Chondrocyte (in vitro differentiated cells): Measurements from ENCODE around the gene ZDHHC24. TPM values are rescaled to one million over a fixed set of nuclear protein-coding genes. Genes with fewer than 3 reads are reported as not detected.
"Not testable (repeated sequence)": the region's sequence is repeated elsewhere in the genome, so short reads cannot be mapped to it uniquely, and the experiment has no call there.

ENCODE experiments used
- DNase-seq: peaks from one replicate; pipeline ENCODE4 v3.0.0; 2021; ENCODE audit warnings: mixed read lengths, low spot score
- H3K27ac Mint-ChIP-seq: one replicate; pipeline ENCODE4 v1.8.0; 2021; ENCODE audit warnings: mild to moderate bottlenecking, moderate library complexity, mixed read lengths; ENCODE audit not compliant: unreplicated experiment
- H3K27me3 Mint-ChIP-seq: 2 replicates; pipeline ENCODE4 v1.8.0; 2021; ENCODE audit warnings: low read depth, mixed read lengths
- H3K36me3 Mint-ChIP-seq: 2 replicates; pipeline ENCODE4 v1.8.0; 2021; ENCODE audit warnings: low read depth, mixed read lengths
- H3K4me1 Mint-ChIP-seq: 2 replicates; pipeline ENCODE4 v1.8.0; 2021; ENCODE audit warnings: low read depth, mild to moderate bottlenecking, mixed read lengths
- H3K4me3 Mint-ChIP-seq: one replicate; pipeline ENCODE4 v1.8.0; 2021; ENCODE audit warnings: mild to moderate bottlenecking, moderate library complexity, mixed read lengths; ENCODE audit not compliant: unreplicated experiment
- H3K9me3 Mint-ChIP-seq: 2 replicates; pipeline ENCODE4 v1.8.0; 2021; ENCODE audit warnings: low read depth, mixed read lengths
- CTCF ChIP-seq: fragments of 200-600 bp; sonication (generic); IDR thresholded peaks from 2 replicates; pipeline ENCODE4 v1.5.0; 2021; ENCODE audit warnings: antibody characterized with exemption, mild to moderate bottlenecking, moderate library complexity
- total RNA-seq: library from RNA; stranded (reverse); gene quantifications from 3 replicates; pipeline ENCODE4 v1.2.1, GENCODE V29; 2021

Gene ZDHHC24
- total RNA-seq, 1 donor from 2014 or later = 13.8 TPM

- Mint-ChIP-seq H3K4me3 (no peak overlapping the region), H3K9me3 (no peaks in the 10 kb centered on the region), H3K27me3 (no peaks in the 10 kb centered on the region), H3K27ac (no peak overlapping the region), H3K4me1 (peaks cover 28% of the 10 kb centered on the region), H3K36me3 (peaks cover 19% of the 10 kb centered on the region)
- TF ChIP-seq CTCF = no peak
- DNase-seq = no peak
Measured at GRCh38 chr11:66542362-66542761, 3.5 kb downstream of the ZDHHC24 start.

GRCh38 chr11:66541892-66542291 lies 4.0 kb downstream of the ZDHHC24 start:
- Mint-ChIP-seq H3K36me3 (peaks cover 21% of the 10 kb centered on the region), H3K9me3 (no peaks in the 10 kb centered on the region), H3K27me3 (no peaks in the 10 kb centered on the region), H3K4me3 (no peak overlapping the region), H3K27ac (no peak overlapping the region), H3K4me1 (peaks cover 28% of the 10 kb centered on the region)
- no peak for DNase-seq
- no peak for TF ChIP-seq CTCF

GRCh38 chr11:66540598-66540997 lies 5.2 kb downstream of the ZDHHC24 start:
- H3K36me3 Mint-ChIP-seq = peaks cover 25% of the 10 kb centered on the region
- H3K4me3 Mint-ChIP-seq, H3K27ac Mint-ChIP-seq: not testable (repeated sequence)

GRCh38 chr11:66539870-66540213 lies 6.0 kb downstream of the ZDHHC24 start:
- Mint-ChIP-seq H3K4me3 (no peak overlapping the region), H3K27me3 (no peaks in the 10 kb centered on the region), H3K36me3 (peaks cover 25% of the 10 kb centered on the region), H3K4me1 (peaks cover 17% of the 10 kb centered on the region), H3K9me3 (no peaks in the 10 kb centered on the region), H3K27ac (no peak overlapping the region)
- no peak for TF ChIP-seq CTCF
- no peak for DNase-seq

More at GRCh38 chr11:66540598-66540997, 5.2 kb downstream of the ZDHHC24 start:
- not testable (repeated sequence) for H3K27me3 Mint-ChIP-seq, H3K9me3 Mint-ChIP-seq, DNase-seq
- peaks cover 23% of the 10 kb centered on the region for H3K4me1 Mint-ChIP-seq

GRCh38 chr11:66539170-66539869 lies 6.5 kb downstream of the ZDHHC24 start:
- no peak for DNase-seq
- no peak for TF ChIP-seq CTCF
- Mint-ChIP-seq H3K9me3 (no peaks in the 10 kb centered on the region), H3K4me3 (no peak overlapping the region), H3K27me3 (no peaks in the 10 kb centered on the region), H3K36me3 (peaks cover 25% of the 10 kb centered on the region), H3K4me1 (peaks cover 16% of the 10 kb centered on the region), H3K27ac (no peak overlapping the region)

- TF ChIP-seq CTCF = no peak
- H3K4me3 Mint-ChIP-seq = no peak overlapping the region
- H3K4me1 Mint-ChIP-seq = no peaks in the 10 kb centered on the region
- DNase-seq = no peak
- H3K9me3 Mint-ChIP-seq = no peaks in the 10 kb centered on the region
- no peaks in the 10 kb centered on the region for H3K27me3 Mint-ChIP-seq
- peaks cover 11% of the 10 kb centered on the region for H3K36me3 Mint-ChIP-seq
- H3K27ac Mint-ChIP-seq = no peak overlapping the region
Measured at GRCh38 chr11:66532784-66533183, 13.1 kb downstream of the ZDHHC24 start.
